AG08396 (cell line): ENCODE results near the gene C4B.
"Not testable (repeated sequence)": the region's sequence is repeated elsewhere in the genome, so short reads cannot be mapped to it uniquely, and the experiment has no call there.

Source experiments
- DNase-seq: peaks from one replicate; pipeline ENCODE4 v3.0.0; 2012; ENCODE audit warnings: low spot score, mixed read lengths

The C4B gene

DNA sequence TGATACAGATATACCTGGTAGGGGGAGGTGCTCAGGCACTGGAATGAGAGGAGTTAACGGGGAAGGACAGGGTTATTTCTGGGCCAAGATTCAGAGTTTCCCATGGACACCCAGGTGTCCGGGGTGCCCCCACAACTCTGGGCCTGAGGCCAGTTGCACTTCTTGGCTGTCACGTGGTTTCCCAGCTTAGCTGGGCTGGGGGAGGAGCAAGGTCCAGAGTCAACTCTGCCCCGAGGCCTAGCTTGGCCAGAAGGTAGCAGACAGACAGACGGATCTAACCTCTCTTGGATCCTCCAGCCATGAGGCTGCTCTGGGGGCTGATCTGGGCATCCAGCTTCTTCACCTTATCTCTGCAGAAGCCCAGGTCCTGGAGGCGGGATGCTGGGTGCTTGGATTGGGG lies at the start of gene C4B:
Gene C4B (plus strand): TSS at position 249 of the 400 bp plus-strand sequence. CDS start 51 bp downstream, at position 300.
- not testable (repeated sequence) for DNase-seq

DNA sequence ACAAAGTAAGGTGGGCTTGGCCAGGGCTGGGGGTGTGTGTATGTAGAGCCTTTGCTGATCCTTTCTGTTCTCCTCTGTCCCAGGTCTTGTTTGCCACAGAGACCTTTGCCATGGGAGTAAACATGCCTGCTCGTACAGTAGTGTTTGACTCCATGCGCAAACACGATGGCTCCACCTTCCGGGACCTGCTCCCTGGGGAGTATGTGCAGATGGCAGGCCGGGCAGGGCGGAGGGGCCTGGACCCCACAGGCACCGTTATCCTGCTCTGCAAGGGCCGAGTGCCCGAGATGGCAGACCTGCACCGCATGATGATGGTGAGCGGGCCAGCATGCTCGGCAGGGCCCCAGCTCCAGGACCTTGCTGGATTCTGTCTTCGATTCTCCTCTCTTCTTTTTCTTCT lies 48.9 kb upstream of the C4B start:
- DNase-seq: no peak

DNA sequence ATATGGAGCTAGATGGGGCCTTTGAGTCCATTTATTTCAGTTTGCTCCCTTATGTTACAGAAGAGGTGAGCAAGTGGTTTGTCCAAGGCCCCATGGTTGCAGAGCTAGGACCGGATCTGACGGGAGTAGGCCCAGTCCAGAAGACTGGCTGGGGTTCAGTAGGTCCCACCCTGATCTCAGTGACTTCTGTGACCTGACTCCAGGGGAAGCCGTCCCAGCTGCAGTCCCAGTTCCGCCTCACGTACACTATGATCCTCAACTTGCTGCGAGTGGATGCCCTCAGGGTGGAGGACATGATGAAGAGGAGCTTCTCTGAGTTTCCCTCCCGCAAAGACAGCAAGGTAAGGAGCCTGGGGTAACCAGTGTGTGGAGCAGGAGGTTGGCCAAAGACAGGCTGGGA lies 48.1 kb upstream of the C4B start:
- DNase-seq: no peak

DNA sequence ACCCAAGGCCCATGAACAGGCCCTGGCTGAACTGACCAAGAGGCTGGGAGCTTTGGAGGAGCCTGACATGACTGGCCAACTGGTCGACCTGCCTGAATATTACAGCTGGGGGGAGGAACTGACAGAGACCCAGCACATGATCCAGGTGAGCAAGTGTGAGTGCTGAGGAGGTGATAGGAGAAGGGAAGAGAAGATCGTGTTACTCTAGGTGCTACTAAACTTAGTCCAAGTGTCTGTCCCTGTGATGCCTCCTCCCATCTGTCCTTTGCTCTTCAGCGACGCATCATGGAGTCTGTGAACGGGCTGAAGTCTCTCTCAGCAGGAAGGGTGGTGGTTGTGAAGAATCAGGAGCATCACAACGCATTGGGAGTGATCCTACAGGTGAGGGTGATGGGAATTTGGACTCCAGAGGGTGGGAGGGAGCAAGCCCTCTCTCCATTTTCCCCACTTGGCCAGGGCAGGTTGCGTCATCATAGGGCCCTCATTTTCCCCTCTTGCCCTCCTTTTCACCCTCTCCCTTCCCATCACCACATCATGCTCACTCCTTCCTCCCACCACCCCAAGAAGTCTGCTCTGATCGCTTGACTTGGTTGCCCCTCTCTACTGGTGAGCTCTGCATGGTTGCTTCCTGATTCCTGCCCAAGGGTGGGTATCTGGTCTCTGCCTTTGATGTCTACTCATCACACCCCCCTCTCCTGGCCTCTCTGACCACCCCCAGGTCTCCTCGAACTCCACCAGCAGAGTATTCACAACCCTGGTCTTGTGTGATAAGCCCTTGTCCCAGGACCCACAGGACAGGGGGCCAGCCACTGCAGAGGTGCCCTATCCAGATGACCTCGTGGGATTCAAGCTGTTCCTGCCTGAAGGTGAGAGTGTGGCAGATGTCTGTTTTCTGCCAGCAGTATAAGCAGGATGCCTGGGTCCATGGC lies 47.3 kb upstream of the C4B start:
- DNase-seq: no peak

DNA sequence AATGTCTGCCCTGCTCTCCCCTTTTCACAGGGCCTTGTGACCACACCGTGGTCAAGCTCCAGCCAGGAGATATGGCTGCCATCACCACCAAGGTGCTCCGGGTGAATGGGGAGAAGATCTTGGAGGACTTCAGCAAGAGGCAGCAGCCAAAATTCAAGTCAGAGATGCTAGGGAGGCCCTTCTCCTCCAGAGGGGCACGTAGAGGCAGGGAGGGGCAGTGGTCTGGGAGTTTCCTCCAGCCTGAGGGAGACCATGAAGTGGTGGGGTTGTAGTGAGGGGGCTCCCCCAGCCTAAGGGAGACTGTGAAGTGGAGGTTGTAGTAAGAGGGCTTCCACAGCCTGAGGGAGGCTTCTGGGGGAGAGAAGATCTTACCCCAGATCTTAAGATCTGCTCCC lies 46.7 kb upstream of the C4B start:
- DNase-seq: no peak

DNA sequence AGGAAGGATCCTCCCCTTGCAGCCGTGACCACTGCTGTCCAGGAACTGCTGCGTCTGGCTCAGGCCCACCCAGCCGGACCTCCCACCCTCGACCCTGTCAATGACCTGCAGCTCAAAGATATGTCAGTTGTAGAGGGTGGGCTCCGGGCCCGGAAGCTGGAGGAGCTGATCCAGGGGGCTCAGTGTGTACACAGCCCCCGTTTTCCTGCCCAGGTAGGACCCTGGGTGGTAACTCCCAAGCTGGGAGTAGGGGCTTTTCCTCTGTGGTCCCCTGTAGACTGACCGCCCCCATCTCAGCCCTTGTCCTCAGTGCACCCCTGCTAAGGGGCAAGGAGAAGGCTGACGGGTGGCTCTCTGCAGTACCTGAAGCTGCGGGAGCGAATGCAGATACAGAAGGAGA lies 46.3 kb upstream of the C4B start:
- no peak for DNase-seq

DNA sequence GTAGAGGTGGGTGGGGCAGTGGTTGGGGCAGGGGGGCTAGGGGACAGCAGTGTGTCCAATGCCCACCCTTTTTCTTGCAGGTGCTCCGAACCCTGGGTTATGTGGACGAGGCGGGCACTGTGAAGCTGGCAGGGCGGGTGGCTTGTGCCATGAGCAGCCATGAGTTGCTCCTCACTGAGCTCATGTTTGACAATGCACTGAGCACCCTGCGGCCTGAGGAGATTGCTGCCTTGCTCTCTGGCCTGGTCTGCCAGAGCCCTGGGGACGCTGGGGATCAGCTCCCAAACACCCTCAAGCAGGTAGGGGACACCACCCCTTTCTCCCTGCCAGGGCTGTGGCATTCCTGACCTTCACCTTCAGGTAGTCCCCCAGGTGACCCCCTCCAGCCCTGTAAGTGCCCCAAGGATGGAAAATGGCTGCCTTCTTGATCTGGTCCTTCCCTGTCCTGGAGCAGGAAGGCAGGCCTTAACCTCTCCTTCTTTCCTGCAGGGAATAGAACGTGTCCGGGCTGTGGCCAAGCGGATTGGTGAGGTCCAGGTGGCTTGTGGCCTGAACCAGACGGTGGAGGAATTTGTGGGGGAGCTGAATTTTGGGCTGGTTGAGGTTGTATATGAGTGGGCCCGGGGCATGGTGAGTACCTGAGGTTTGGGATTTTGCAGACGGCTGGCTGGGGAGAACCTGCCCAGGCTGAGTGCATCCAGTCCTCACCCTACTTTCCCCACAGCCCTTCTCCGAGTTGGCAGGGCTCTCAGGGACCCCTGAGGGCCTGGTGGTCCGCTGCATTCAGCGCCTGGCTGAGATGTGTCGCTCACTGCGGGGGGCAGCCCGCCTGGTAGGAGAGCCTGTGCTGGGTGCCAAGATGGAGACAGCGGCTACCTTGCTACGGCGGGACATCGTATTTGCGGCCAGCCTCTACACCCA lies 45.5 kb upstream of the C4B start:
- no peak for DNase-seq

DNA sequence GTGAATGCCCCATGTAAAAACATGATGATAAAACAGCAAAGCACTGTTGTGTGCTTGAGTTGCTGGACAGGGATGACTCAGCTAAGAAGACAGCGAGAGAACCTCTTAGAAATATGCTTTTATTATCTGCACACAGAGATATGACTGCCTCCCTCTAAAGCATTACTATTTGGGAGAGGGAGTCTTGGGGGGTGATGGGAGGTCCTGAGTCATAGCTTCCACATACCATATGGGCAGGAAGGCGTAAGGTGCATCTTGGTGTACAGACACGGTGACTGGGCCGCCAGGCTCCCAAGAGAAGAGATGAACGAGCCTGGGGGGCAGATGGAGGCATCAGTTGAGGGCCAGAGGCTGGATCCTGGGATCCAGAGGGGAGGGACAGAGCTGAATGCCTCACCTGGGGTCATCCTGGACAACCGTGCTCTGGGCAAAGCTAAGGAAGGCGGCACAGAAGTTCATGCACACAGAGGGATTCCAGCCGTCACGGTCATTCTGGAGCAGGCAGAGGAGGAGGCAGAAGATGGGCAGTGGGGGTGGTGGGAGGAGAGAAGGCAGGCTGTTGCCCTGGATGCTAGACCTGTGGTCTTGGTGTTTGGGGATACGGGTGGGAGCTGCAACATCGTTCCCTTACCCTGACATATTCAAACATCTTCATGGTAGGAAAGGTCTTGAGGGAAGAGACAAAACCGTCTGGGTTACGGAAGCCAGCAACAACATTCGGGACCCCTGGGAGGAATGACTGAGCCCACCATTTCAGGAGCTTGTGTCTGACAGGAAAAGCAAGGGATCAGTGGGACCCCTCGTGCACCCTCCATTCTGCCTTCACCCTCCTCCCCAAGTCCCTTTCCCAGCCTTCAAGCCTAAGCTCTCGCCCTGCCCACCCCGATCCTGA lies 44.6 kb upstream of the C4B start:
- peak; percentile 39 for DNase-seq

DNA sequence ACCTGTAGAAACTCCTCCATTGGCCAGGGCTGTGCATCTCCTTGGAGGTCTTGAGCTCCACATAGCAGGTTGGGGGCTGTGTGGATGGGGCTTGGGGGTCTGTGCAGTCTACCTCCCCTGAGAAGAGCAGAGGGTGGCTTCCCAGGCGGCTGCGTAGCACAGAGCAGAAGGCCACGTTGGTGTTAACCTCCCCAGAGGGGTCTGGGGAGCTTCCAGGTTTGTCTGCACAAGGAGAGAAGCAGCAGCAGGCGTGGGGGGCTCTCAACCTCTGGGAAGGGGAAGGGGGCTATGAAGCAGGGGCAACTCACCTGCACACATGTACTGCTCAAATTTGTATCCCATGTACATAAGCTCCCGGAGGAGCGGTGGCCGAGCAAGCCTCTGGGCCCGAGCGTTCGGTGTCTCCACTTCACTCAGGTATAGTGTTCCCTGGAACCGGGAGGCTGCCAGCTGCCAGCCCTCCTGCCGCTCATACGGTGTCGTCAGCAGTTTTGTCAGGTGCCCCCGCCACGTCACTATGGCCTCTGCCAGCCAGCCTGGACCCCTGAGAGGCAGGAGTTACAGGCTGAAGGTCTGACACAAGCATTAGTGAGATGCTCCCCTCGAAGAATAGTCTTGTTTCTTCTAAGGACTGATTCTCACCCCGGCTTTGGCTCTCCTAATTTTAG lies 43.9 kb upstream of the C4B start:
- DNase-seq: no peak

DNA sequence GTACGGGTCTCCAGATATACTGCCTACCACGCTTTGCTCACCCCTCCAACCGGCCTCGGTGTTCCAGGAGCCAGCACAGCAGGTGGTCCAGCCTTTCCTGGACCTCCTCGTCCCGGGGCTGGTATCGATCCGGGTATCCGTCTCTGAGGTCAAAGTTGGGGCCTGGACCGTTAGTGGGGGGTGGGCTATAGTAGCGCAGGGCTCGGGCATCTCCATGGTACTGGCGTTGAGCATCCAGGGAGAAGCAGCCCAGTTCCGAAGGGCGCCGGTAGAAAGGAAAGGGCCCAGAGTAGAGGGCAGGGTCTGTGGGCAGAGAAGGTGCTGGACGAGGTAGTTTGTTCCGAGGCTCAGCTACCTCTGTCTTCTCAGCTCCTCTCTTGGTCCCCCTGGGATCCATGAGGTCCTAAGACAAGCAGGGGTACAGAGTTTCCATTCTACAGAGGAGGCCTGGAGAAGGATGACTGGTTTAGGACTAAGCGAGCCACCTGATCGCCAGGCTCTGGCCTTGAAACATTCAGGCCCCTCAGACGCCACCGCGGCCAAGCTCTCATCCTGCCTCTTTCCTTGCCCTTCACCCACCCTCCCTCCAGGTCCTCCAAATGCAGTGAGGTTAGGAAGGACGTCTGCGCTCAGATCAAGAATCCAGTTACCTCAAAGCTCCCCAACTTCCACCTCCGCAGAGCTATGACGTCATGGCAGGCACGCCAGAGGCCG lies 43.2 kb upstream of the C4B start:
- DNase-seq: no peak

DNA sequence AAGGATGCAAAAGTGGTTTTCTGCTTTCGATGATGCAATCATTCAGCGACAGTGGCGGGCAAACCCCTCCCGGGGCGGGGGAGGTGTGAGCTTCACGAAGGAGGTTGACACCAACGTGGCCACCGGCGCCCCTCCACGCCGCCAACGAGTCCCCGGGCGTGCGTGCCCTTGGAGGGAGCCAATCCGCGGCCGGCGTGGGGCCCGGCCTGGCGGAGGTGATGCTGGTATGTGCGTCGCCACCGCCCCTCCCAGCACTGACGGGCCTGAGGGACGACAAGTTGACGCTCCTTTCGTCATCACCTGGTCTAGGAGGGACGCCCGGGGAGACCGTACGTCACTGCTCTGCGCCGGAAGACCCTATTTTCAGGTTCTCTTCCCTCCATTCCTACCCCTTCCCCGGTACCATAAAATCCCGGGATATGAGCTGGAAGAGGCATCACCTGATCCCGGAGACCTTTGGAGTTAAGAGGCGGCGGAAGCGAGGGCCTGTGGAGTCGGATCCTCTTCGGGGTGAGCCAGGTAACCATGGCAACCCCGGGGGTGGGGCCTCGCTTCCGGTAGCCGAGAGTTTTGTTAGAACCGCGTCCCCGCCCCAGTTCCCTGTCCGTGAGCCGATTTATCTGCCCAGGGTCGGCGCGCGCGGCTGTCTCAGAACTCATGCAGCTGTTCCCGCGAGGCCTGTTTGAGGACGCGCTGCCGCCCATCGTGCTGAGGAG lies 42.4 kb upstream of the C4B start, which contains the start of gene DXO:
Gene DXO (minus strand): TSS at position 146 of the 716 bp plus-strand sequence. CDS start 463 bp downstream, outside the sequence.
- peak; percentile 99 for DNase-seq

DNA sequence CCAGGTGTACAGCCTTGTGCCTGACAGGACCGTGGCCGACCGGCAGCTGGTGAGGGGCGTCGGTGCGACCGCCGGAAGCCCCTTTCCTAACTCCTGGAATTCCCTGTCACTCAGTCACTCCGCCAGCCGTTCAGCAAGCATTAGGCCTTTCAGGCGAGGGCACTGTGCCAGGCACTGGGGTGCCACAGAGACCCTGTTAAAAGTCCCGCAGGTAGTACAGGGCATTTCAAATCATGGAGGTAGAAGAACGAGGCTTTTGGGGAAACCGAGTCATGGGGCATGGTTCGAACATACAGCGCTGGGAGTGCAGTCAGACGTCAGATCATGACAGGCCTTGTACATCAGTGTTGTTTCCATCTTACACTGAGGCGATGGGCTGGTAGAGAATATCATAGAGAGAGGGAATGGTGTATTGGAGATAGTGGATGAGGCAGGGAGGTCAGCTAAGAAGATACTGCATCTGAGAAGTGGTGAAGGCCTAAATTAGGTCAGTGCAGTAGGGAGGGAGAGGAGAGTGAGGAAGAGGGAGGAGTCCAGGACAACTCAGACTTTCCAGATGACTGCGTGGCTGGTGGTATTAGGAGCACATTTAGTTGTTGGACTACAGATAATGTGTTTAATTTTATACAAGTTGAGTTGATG lies 41.8 kb upstream of the C4B start:
- DNase-seq: peak; percentile 73

DNA sequence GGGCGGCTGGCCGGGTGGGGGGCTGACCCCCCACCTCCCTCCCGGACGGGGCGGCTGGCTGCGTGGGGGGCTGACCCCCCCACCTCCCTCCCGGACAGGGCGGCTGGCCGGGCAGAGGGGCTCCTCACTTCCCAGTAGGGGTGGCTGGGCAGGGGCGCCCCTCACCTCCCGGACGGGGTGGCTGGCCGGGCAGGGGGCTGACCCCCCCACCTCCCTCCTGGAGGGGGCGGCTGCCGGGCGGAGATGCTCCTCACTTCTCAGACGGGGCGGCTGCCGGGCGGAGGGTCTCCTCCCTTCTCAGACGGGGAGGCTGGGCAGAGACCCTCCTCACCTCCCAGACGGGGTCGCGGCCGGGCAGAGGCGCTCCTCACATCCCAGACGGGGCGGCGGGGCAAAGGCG lies 38.5 kb upstream of the C4B start:
- DNase-seq: not testable (repeated sequence)

DNA sequence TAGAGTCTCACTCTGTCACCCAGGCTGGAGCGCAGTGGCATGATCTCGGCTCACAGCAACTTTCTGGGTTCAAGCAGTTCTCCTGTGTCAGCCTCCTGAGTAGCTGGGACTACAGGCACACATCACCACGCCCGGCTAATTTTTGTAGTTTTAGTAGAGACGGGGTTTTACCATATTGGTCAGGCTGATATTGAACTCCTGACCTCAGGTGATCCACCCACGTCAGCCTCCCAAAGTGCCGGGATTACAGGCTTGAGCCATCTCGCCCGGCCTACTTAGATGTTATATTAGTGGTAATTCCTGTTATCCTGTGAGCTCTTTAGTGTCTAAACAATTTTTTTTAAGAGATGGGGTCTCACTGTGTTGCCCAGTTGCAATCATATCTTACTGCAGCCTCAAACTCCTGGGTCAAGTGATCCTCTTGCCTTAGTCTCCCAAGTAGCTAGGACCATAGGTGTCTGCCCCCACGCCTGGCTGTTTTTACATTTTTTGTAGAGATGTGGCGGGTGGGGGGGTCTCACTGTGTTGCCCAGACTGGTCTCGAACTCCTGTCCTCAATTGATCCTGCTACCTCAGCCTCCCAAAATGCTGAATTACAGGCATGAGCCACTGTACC lies 36.7 kb upstream of the C4B start:
- DNase-seq: no peak

DNA sequence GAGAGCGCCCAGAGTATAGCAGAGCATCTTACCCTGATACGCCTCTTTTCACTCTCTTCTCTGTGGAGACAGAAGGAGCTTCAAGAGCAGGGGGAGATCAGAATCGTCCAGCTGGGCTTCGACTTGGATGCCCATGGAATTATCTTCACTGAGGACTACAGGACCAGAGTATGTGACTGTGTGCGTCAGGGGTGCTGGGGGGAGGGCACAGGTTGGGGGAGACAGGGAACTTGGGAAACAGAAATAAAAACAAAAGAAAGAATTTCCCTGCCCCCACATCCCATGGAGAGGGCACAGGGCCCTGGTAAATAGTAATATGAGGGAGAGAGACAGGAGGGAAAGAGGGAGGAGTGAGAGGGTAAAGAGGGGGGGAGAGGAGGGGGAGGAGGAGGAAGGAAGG lies 35.8 kb upstream of the C4B start:
- no peak for DNase-seq

DNA sequence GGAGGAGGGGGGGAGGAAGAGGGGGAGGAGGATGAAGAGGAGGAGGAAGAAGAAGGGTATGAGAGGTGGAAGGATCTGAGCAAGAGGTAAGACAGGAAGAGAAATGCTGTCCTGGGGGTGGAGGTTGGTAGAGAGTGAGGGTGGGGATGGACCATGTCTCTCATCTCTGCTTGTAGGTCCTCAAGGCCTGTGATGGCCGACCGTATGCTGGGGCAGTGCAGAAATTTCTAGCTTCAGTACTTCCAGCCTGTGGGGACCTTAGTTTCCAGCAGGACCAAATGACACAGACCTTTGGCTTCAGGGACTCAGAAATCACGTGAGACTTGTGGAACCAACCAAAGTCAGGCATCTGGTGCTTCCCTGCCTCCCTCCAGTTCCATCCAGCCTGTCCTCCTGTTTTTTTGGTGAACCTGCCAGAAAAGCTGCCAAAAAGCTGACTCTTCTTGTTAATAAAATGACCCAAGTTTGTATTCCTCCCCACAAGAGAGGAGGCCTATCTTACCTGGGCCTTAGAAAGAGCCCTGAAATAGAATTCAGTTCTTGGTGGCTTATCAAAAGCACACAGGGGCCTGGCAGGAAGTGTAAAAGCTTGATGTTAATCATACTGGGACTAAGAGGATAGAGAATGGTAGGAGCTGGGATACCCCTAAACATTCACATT lies 35.2 kb upstream of the C4B start:
- DNase-seq: no peak

DNA sequence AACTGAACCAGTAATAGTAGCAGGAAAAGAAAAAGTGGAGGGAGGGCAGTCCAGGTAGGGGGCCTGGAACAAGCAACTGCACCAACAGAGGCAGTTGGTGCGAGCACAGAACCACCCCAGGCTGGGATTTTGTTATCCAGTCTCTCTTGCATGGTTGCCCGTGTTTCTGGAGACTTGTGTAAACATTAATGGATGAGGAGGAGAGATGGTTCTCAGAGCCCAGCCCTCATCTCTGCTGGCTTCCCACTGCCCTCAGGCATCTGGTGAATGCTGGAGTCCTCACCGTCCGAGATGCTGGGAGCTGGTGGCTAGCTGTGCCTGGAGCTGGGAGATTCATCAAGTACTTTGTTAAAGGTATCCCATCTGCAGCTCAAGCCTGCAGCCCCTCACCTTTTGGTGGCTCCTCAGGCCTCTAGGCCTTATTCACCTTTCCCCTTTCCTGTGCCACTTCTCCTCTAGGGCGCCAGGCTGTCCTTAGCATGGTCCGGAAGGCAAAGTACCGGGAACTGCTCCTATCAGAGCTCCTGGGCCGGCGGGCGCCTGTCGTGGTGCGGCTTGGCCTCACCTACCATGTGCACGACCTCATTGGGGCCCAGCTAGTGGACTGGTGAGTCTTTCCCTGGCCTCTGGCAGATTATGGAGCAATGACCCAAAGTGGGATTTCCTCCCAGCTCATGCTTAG lies 34.3 kb upstream of the C4B start:
- DNase-seq: not testable (repeated sequence)

DNA sequence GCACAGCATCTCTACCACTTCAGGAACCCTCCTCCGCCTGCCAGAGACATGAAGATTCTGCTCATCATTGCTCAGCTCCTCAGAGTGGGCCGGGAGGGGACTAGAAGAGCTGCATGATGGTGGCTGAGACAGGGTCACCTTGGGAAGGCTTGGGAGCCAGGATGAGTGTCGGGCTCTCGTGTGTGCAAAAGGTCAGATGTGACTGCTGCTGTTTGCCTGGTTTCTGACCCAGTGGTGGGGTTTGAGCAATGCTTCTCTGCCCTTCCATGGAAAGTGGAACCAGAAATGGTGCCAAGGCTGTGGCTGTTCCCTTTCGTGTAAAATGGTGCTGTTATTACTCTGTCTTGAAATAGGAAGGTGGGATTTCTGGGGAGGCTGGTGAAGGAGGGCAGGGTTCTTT lies 33.6 kb upstream of the C4B start:
- not testable (repeated sequence) for DNase-seq
